B cell (primary cell): Measurements from ENCODE around the gene SCARF1. TPM values are rescaled to one million over a fixed set of nuclear protein-coding genes. Genes with fewer than 3 reads are reported as not detected.

ENCODE experiments used
- ATAC-seq: fragments of 200-7000 bp; cut with Tn5 transposase; one replicate; pipeline ENCODE4 v1.10.0; 2021; ENCODE audit warnings: low read depth, mild to moderate bottlenecking, moderate number of reproducible peaks, moderate library complexity
- CTCF ChIA-PET: fragments of 350-600 bp; sonication (Branson Sonifier 250); formaldehyde crosslinking; loops from one replicate; lab custom pipeline; 2021; ENCODE audit warnings: antibody characterized with exemption, inconsistent platforms; lab: Charles Lee
- POLR2A ChIA-PET: fragments of 350-600 bp; sonication (Branson Sonifier 250); formaldehyde crosslinking; loops from one replicate; lab custom pipeline; 2021; ENCODE audit warnings: antibody characterized with exemption; lab: Charles Lee
- DNase-seq: peaks from one replicate; pipeline ENCODE4 v3.0.0; 2013
- H2AFZ ChIP-seq: 2 replicates; pipeline ENCODE4 v1.6.1; 2012; ENCODE audit warnings: mild to moderate bottlenecking, low read depth, low read length; ENCODE audit not compliant: insufficient read depth, poor library complexity, severe bottlenecking
- H3K27ac ChIP-seq, 2 donors: 1 replicate in 1 of 2; 2 replicates in 1 of 2; pipeline ENCODE4 v1.5.1; 2012 to 2013; ENCODE audit warnings: low read length in 2 of 2, mild to moderate bottlenecking in 2 of 2, moderate library complexity in 1 of 2
- H3K27me3 ChIP-seq, 4 experiments: fragments of 200-600 bp in 1 of 4; sonication (generic) in 1 of 4; replicated peaks in 1 of 4; 1 replicate in 2 of 4; 2 replicates in 2 of 4; pipeline versions ENCODE4 v1.6.1 to v1.7.0; 2013 to 2016; ENCODE audit warnings: low read length in 3 of 4, mild to moderate bottlenecking in 2 of 4, mixed read lengths in 1 of 4, moderate library complexity in 1 of 4; ENCODE audit not compliant: insufficient read depth in 4 of 4, control insufficient read depth in 3 of 4; ENCODE audit errors: control extremely low read depth in 1 of 4
- H3K36me3 ChIP-seq, 2 experiments: replicated peaks in 1 of 2; 1 replicate in 1 of 2; 2 replicates in 1 of 2; pipeline versions ENCODE4 v1.6.1 to v1.7.1; 2013; ENCODE audit warnings: low read length in 1 of 2; ENCODE audit not compliant: insufficient read depth in 2 of 2, control insufficient read depth in 1 of 2; ENCODE audit errors: control extremely low read depth in 1 of 2, extremely low read depth in 1 of 2
- H3K4me1 ChIP-seq, 2 donors: fragments of 200-600 bp in 1 of 2; sonication (generic) in 1 of 2; 1 replicate in 1 of 2; 2 replicates in 1 of 2; pipeline versions ENCODE4 v1.5.1 to v1.6.1; 2013 to 2017; ENCODE audit warnings: low read length in 2 of 2; ENCODE audit not compliant: control insufficient read depth in 2 of 2, insufficient read depth in 2 of 2
- H3K4me2 ChIP-seq: replicated peaks from 2 replicates; pipeline ENCODE3; 2012; ENCODE audit warnings: mild to moderate bottlenecking, low read depth, low read length; ENCODE audit not compliant: poor library complexity, severe bottlenecking
- H3K4me3 ChIP-seq, 5 experiments: fragments of 200-600 bp in 1 of 5; sonication (generic) in 1 of 5; 1 replicate in 3 of 5; 2 replicates in 2 of 5; pipeline versions ENCODE4 v1.5.1 to v1.7.0; 2011 to 2016; ENCODE audit warnings: low read length in 4 of 5, mild to moderate bottlenecking in 4 of 5, low read depth in 2 of 5, control low read depth in 1 of 5, moderate library complexity in 1 of 5; ENCODE audit not compliant: insufficient read depth in 1 of 5; ENCODE audit errors: control extremely low read depth in 1 of 5, extremely low read depth in 1 of 5
- H3K79me2 ChIP-seq: fragments of 200-600 bp; sonication (generic); one replicate; pipeline ENCODE4 v1.6.0; 2016; ENCODE audit warnings: low read length; ENCODE audit not compliant: control insufficient read depth, insufficient read depth
- H3K9ac ChIP-seq: fragments of 200-600 bp; sonication (generic); 2 replicates; pipeline ENCODE4 v1.6.1; 2017; ENCODE audit warnings: mild to moderate bottlenecking, low read length, moderate library complexity
- H3K9me3 ChIP-seq, 3 donors: one replicate each; pipeline versions ENCODE4 v1.6.1 to v1.7.1; 2013; ENCODE audit warnings: low read length in 2 of 3; ENCODE audit not compliant: control insufficient read depth in 2 of 3, insufficient read depth in 1 of 3; ENCODE audit errors: control extremely low read depth in 1 of 3
- H4K20me1 ChIP-seq: 2 replicates; pipeline ENCODE4 v1.6.0; 2012; ENCODE audit warnings: mild to moderate bottlenecking, low read length; ENCODE audit not compliant: insufficient read depth, control insufficient read depth, poor library complexity, severe bottlenecking
- H3K27ac Mint-ChIP-seq: one replicate; pipeline ENCODE4 v1.8.0; 2021; ENCODE audit warnings: mixed read lengths
- H3K27me3 Mint-ChIP-seq: one replicate; pipeline ENCODE4 v1.8.0; 2021; ENCODE audit warnings: mixed read lengths
- H3K4me1 Mint-ChIP-seq: one replicate; pipeline ENCODE4 v1.8.0; 2021; ENCODE audit warnings: mixed read lengths
- H3K4me3 Mint-ChIP-seq: one replicate; pipeline ENCODE4 v1.8.0; 2021; ENCODE audit warnings: mixed read lengths
- H3K9me3 Mint-ChIP-seq: one replicate; pipeline ENCODE4 v1.8.0; 2022; ENCODE audit warnings: mixed read lengths; ENCODE audit not compliant: insufficient read depth
- CTCF ChIP-seq: fragments of 200-600 bp; IDR thresholded peaks from one replicate; pipeline ENCODE4 v1.8.0; 2022; ENCODE audit warnings: antibody characterized with exemption, mild to moderate bottlenecking
- EZH2 ChIP-seq: IDR thresholded peaks from 2 replicates; pipeline ENCODE4 v1.6.1; 2012; ENCODE audit warnings: borderline replicate concordance, low read depth, mild to moderate bottlenecking, moderate library complexity, low read length; ENCODE audit not compliant: insufficient read depth, poor library complexity, severe bottlenecking
- WGBS: methylation state at CpG from one replicate; pipeline ENCODE4 v1.1.5; 2013; ENCODE audit warnings: missing lambda C conversion rate; ENCODE audit not compliant: insufficient coverage; 5-methylcytosine and 5-hydroxymethylcytosine counted together
- intact Hi-C: fragments of 100-400 bp; cut with micrococcal nuclease; formaldehyde crosslinking; loops from one replicate; pipeline ENCODE4 v1.10.0; 2022
- polyA plus RNA-seq: library from polyadenylated mRNA; depleted of rRNA; stranded (reverse); fragments of >200 nt; gene quantifications from 2 replicates; pipeline ENCODE4 v1.2.3, GENCODE V29; 2012
- total RNA-seq, 2 donors: library from RNA; stranded (reverse); fragments of 120-200 nt in 1 of 2; gene quantifications; 1 replicate in 1 of 2; 2 replicates in 1 of 2; pipeline versions ENCODE4 v1.2.3 to v1.2.4, GENCODE V29; 2013 to 2022

SCARF1 gene
- total and polyA plus RNA-seq, 2 donors (not counting 1 experiment from before 2014, with no cell fraction given): 0.54 to 3.7 TPM

DNA sequence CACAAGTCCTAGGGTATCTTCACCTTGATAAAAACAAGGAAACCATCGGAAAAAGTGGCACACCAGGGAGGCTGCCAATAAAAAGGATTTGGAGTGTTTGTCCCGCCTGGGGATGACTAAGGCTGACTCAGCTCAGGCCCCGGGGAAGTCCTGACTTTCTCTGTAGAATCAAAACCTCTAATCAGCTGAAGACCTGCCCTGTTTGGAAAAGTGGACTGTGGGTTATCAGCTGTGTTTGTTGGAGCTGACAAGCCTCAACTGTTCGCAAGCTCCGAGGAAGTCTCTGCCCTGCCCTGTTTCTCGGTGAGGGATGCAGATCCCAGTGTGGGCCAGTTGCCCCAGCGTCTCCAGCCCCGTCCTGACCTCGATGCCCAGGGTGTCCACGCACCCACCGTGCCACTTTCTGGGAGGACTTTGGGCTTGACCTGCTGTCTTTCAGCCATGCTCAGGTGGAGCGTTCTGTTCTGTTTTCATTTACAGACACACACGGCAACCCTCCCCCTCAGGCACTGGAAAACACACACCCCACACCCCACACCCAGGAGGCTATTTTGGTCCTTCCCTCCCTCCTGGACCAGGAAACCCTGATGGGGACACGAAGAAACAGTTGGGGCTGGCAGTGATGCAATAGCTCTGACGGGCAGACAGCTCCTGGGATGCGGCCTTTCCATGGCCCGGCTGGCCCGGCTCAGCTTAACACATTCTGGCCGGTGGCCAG, 55.3 kb downstream of the SCARF1 start:
- Histone ChIP-seq H3K27me3 (no peaks in the 10 kb centered on the region), H2AFZ (no peak overlapping the region), H3K9me3 (no peaks in the 10 kb centered on the region), H4K20me1 (no peaks in the 10 kb centered on the region), H3K4me1 (peaks cover 24 to 35% of the 10 kb centered on the region in 2 donors), H3K4me2 (no peak overlapping the region), H3K36me3 (peaks cover 0 to 44% of the 10 kb centered on the region in 2 experiments), H3K4me3 (no peak overlapping the region), H3K9ac (no peak overlapping the region), H3K79me2 (no peaks in the 10 kb centered on the region), H3K27ac (no peak overlapping the region)
- ATAC-seq (no peak), DNase-seq (no peak)
- peak overlapping the region; percentile 74 for H3K27ac Mint-ChIP-seq
- WGBS: 75% methylated on average over 18 of the region's 19 CpGs
- intact Hi-C loops: no loop called here
- no peaks in the 10 kb centered on the region for H3K27me3 Mint-ChIP-seq
- POLR2A ChIA-PET: interaction anchor here (0.5 to 4.6 kb wide), 2 partner anchors 21 to 37 kb away, joined by 4 to 67 read pairs; partner anchors contain the start of gene SLC43A2
- H3K4me3 Mint-ChIP-seq: no peak overlapping the region
- no peaks in the 10 kb centered on the region for H3K9me3 Mint-ChIP-seq
- CTCF ChIA-PET: interaction anchor here (2.6 to 5.3 kb wide), 2 partner anchors 16 to 40 kb away, joined by 11 to 29 read pairs; no protein-coding TSS in a partner anchor
- no peak for TF ChIP-seq CTCF
- no peak for TF ChIP-seq EZH2
- H3K4me1 Mint-ChIP-seq: peaks cover 27% of the 10 kb centered on the region
